GM23338 (cell line): ENCODE measurements around the gene RAB11FIP4. TPM values are rescaled to one million over a fixed set of nuclear protein-coding genes. Genes with fewer than 3 reads are reported as not detected.

Source experiments
- ATAC-seq: fragments of 200-7000 bp; cut with Tn5 transposase; 3 replicates; pipeline ENCODE4 v1.9.1; 2020
- DNase-seq: peaks from one replicate; pipeline ENCODE4 v3.0.0-alpha.2; 2015; ENCODE audit warnings: low spot score
- H2AFZ ChIP-seq: fragments of 200-600 bp; sonication (generic); 2 replicates; pipeline ENCODE4 v1.8.0; 2016; ENCODE audit warnings: antibody characterized with exemption, mild to moderate bottlenecking, moderate library complexity
- H3F3A ChIP-seq: fragments of 200-600 bp; sonication (generic); replicated peaks from 2 replicates; pipeline ENCODE4 v1.8.0; 2017; ENCODE audit warnings: antibody characterized with exemption, mixed run types, low read depth
- H3K27ac ChIP-seq: fragments of 200-600 bp; sonication (generic); 2 replicates; pipeline ENCODE4 v1.6.1; 2016; ENCODE audit warnings: low read depth
- H3K27me3 ChIP-seq: fragments of 200-600 bp; sonication (generic); 2 replicates; pipeline ENCODE4 v1.8.0; 2016; ENCODE audit warnings: mild to moderate bottlenecking, mixed run types, moderate library complexity; ENCODE audit not compliant: insufficient read depth
- H3K36me3 ChIP-seq: fragments of 200-600 bp; sonication (generic); 2 replicates; pipeline ENCODE4 v1.8.0; 2016; ENCODE audit warnings: mild to moderate bottlenecking; ENCODE audit not compliant: insufficient read depth
- H3K4me1 ChIP-seq: fragments of 200-600 bp; sonication (generic); 2 replicates; pipeline ENCODE4 v1.8.0; 2016; ENCODE audit warnings: mild to moderate bottlenecking, moderate library complexity; ENCODE audit not compliant: insufficient read depth
- H3K4me2 ChIP-seq: fragments of 200-600 bp; sonication (generic); 2 replicates; pipeline ENCODE4 v1.7.1; 2017; ENCODE audit warnings: mixed run types
- H3K4me3 ChIP-seq: fragments of 200-600 bp; sonication (generic); 2 replicates; pipeline ENCODE4 v1.6.1; 2016; ENCODE audit warnings: mixed run types
- H3K79me2 ChIP-seq: fragments of 200-600 bp; sonication (generic); replicated peaks from 2 replicates; pipeline ENCODE4 v1.8.0; 2017; ENCODE audit warnings: mild to moderate bottlenecking; ENCODE audit not compliant: insufficient read depth
- H3K9me2 ChIP-seq: fragments of 200-600 bp; sonication (generic); 2 replicates; pipeline ENCODE4 v1.8.0; 2017; ENCODE audit not compliant: insufficient read depth
- H4K20me1 ChIP-seq: fragments of 200-600 bp; sonication (generic); replicated peaks from 2 replicates; pipeline ENCODE4 v1.8.0; 2017; ENCODE audit warnings: mild to moderate bottlenecking; ENCODE audit not compliant: insufficient read depth
- H3K27ac Mint-ChIP-seq: 2 replicates; pipeline ENCODE4 v1.8.0; 2020; ENCODE audit warnings: inconsistent platforms, mild to moderate bottlenecking, moderate library complexity, mixed read lengths
- H3K27me3 Mint-ChIP-seq: 3 replicates; pipeline ENCODE4 v1.8.0; 2022; ENCODE audit warnings: low read depth, mild to moderate bottlenecking, moderate library complexity, mixed read lengths, inconsistent platforms; ENCODE audit not compliant: insufficient read depth, poor library complexity
- H3K36me3 Mint-ChIP-seq: 3 replicates; pipeline ENCODE4 v1.8.0; 2021; ENCODE audit warnings: low read depth, mild to moderate bottlenecking, inconsistent platforms, moderate library complexity, mixed read lengths
- H3K4me1 Mint-ChIP-seq: 3 replicates; pipeline ENCODE4 v1.8.0; 2020; ENCODE audit warnings: mild to moderate bottlenecking, inconsistent platforms, mixed read lengths
- H3K4me3 Mint-ChIP-seq: 3 replicates; pipeline ENCODE4 v1.8.0; 2021; ENCODE audit warnings: moderate library complexity, mild to moderate bottlenecking, inconsistent platforms, mixed read lengths
- H3K9me3 Mint-ChIP-seq: 3 replicates; pipeline ENCODE4 v1.8.0; 2020; ENCODE audit warnings: moderate library complexity, mild to moderate bottlenecking, inconsistent platforms, mixed read lengths
- CREB1 ChIP-seq: fragments of 250-450 bp; sonication (Bioruptor Pico); IDR thresholded peaks from 2 replicates; pipeline ENCODE4 v1.5.0; 2020; ENCODE audit warnings: low read depth, mild to moderate bottlenecking, moderate library complexity
- ETS1 ChIP-seq: IDR thresholded peaks from 2 replicates; pipeline ENCODE4 v1.6.1; 2016; ENCODE audit warnings: antibody characterized with exemption
- EZH2phosphoT487 ChIP-seq: fragments of 200-600 bp; sonication (generic); IDR thresholded peaks from one replicate; pipeline ENCODE4 v1.8.1; 2018; ENCODE audit warnings: antibody characterized with exemption; ENCODE audit not compliant: unreplicated experiment
- JUNB ChIP-seq: IDR thresholded peaks from one replicate; pipeline ENCODE4 v1.6.1; 2016; ENCODE audit warnings: antibody characterized with exemption; ENCODE audit not compliant: unreplicated experiment
- NANOG ChIP-seq: IDR thresholded peaks from 2 replicates; pipeline ENCODE4 v1.6.1; 2016; ENCODE audit warnings: antibody characterized with exemption, borderline replicate concordance
- REST ChIP-seq: IDR thresholded peaks from one replicate; pipeline ENCODE4 v1.6.1; 2018; ENCODE audit warnings: antibody characterized with exemption; ENCODE audit not compliant: unreplicated experiment
- STAT1 ChIP-seq: IDR thresholded peaks from one replicate; pipeline ENCODE4 v1.6.1; 2016; ENCODE audit warnings: antibody characterized with exemption; ENCODE audit not compliant: unreplicated experiment
- ZNF114 ChIP-seq: fragments of 250-450 bp; sonication (Bioruptor Pico); IDR thresholded peaks from 2 replicates; pipeline ENCODE4 v1.5.0; 2020; ENCODE audit warnings: mild to moderate bottlenecking, moderate library complexity
- ZNF331 ChIP-seq: fragments of 250-450 bp; sonication (Bioruptor Pico); IDR thresholded peaks from 2 replicates; pipeline ENCODE4 v1.5.0; 2020; ENCODE audit warnings: low read depth, mild to moderate bottlenecking, moderate library complexity
- polyA plus RNA-seq: library from polyadenylated mRNA; unstranded; fragments of >200 nt; fragmentation: Nextera tagmentation; extraction: Ambion mirVana; gene quantifications from 2 replicates; pipeline ENCODE4 v1.2.1, GENCODE V29; 2016
- total RNA-seq: library from RNA; depleted of rRNA; stranded (reverse); fragments of >200 nt; shearing (Covaris generic); gene quantifications from 2 replicates; pipeline ENCODE4 v1.2.3, GENCODE V29; 2014

RAB11FIP4 gene
- total and polyA plus RNA-seq, 2 experiments from 2014 or later = 26.0 to 65.6 TPM

- Histone ChIP-seq H3K27me3 (no peaks in the 10 kb centered on the region), H3K79me2 (no peaks in the 10 kb centered on the region), H3F3A (no peaks in the 10 kb centered on the region), H3K36me3 (no peaks in the 10 kb centered on the region), H4K20me1 (no peaks in the 10 kb centered on the region), H3K4me1 (peaks cover under 1% of the 10 kb centered on the region; the same call in 1 of the 2 replicates), H3K4me3 (no peak overlapping the region), H3K9me2 (no peaks in the 10 kb centered on the region), H2AFZ (peak overlapping the region; percentile 52), H3K27ac (no peak overlapping the region), H3K4me2 (no peak overlapping the region)
- TF ChIP-seq JUNB = no peak
- no peak for TF ChIP-seq ZNF114 (CRISPR knock-in tag)
- TF ChIP-seq ZNF331 (CRISPR knock-in tag) = no peak
- TF ChIP-seq REST = no peak
- TF ChIP-seq NANOG = no peak
- TF ChIP-seq STAT1 = no peak
- no peak for TF ChIP-seq CREB1 (CRISPR knock-in tag)
- no peak for TF ChIP-seq EZH2phosphoT487
- TF ChIP-seq ETS1 = no peak
- ATAC-seq (peak; percentile 40), DNase-seq (no peak)
- Mint-ChIP-seq H3K4me3 (no peak overlapping the region), H3K9me3 (no peaks in the 10 kb centered on the region; the same call in 2 of the 3 replicates), H3K27ac (no peak overlapping the region), H3K27me3 (peaks cover 6% of the 10 kb centered on the region), H3K36me3 (no peaks in the 10 kb centered on the region), H3K4me1 (peaks cover 13% of the 10 kb centered on the region)
Measured at GRCh38 chr17:31431098-31431851, 39.8 kb downstream of the RAB11FIP4 start.
